B cell (primary cell): ENCODE measurements around the gene EBF3. TPM values are rescaled to one million over a fixed set of nuclear protein-coding genes. Genes with fewer than 3 reads are reported as not detected.

ENCODE experiments used
- ATAC-seq: fragments of 200-7000 bp; cut with Tn5 transposase; one replicate; pipeline ENCODE4 v1.10.0; 2021; ENCODE audit warnings: low read depth, mild to moderate bottlenecking, moderate number of reproducible peaks, moderate library complexity
- CTCF ChIA-PET: fragments of 350-600 bp; sonication (Branson Sonifier 250); formaldehyde crosslinking; loops from one replicate; lab custom pipeline; 2021; ENCODE audit warnings: antibody characterized with exemption, inconsistent platforms; lab: Charles Lee
- POLR2A ChIA-PET: fragments of 350-600 bp; sonication (Branson Sonifier 250); formaldehyde crosslinking; loops from one replicate; lab custom pipeline; 2021; ENCODE audit warnings: antibody characterized with exemption; lab: Charles Lee
- DNase-seq: peaks from one replicate; pipeline ENCODE4 v3.0.0; 2013
- H2AFZ ChIP-seq: 2 replicates; pipeline ENCODE4 v1.6.1; 2012; ENCODE audit warnings: mild to moderate bottlenecking, low read depth, low read length; ENCODE audit not compliant: insufficient read depth, poor library complexity, severe bottlenecking
- H3K27ac ChIP-seq, 2 donors: 1 replicate in 1 of 2; 2 replicates in 1 of 2; pipeline ENCODE4 v1.5.1; 2012 to 2013; ENCODE audit warnings: low read length in 2 of 2, mild to moderate bottlenecking in 2 of 2, moderate library complexity in 1 of 2
- H3K27me3 ChIP-seq, 4 experiments: fragments of 200-600 bp in 1 of 4; sonication (generic) in 1 of 4; replicated peaks in 1 of 4; 1 replicate in 2 of 4; 2 replicates in 2 of 4; pipeline versions ENCODE4 v1.6.1 to v1.7.0; 2013 to 2016; ENCODE audit warnings: low read length in 3 of 4, mild to moderate bottlenecking in 2 of 4, mixed read lengths in 1 of 4, moderate library complexity in 1 of 4; ENCODE audit not compliant: insufficient read depth in 4 of 4, control insufficient read depth in 3 of 4; ENCODE audit errors: control extremely low read depth in 1 of 4
- H3K36me3 ChIP-seq, 2 experiments: replicated peaks in 1 of 2; 1 replicate in 1 of 2; 2 replicates in 1 of 2; pipeline versions ENCODE4 v1.6.1 to v1.7.1; 2013; ENCODE audit warnings: low read length in 1 of 2; ENCODE audit not compliant: insufficient read depth in 2 of 2, control insufficient read depth in 1 of 2; ENCODE audit errors: control extremely low read depth in 1 of 2, extremely low read depth in 1 of 2
- H3K4me1 ChIP-seq, 2 donors: fragments of 200-600 bp in 1 of 2; sonication (generic) in 1 of 2; 1 replicate in 1 of 2; 2 replicates in 1 of 2; pipeline versions ENCODE4 v1.5.1 to v1.6.1; 2013 to 2017; ENCODE audit warnings: low read length in 2 of 2; ENCODE audit not compliant: control insufficient read depth in 2 of 2, insufficient read depth in 2 of 2
- H3K4me2 ChIP-seq: replicated peaks from 2 replicates; pipeline ENCODE3; 2012; ENCODE audit warnings: mild to moderate bottlenecking, low read depth, low read length; ENCODE audit not compliant: poor library complexity, severe bottlenecking
- H3K4me3 ChIP-seq, 5 experiments: fragments of 200-600 bp in 1 of 5; sonication (generic) in 1 of 5; 1 replicate in 3 of 5; 2 replicates in 2 of 5; pipeline versions ENCODE4 v1.5.1 to v1.7.0; 2011 to 2016; ENCODE audit warnings: low read length in 4 of 5, mild to moderate bottlenecking in 4 of 5, low read depth in 2 of 5, control low read depth in 1 of 5, moderate library complexity in 1 of 5; ENCODE audit not compliant: insufficient read depth in 1 of 5; ENCODE audit errors: control extremely low read depth in 1 of 5, extremely low read depth in 1 of 5
- H3K79me2 ChIP-seq: fragments of 200-600 bp; sonication (generic); one replicate; pipeline ENCODE4 v1.6.0; 2016; ENCODE audit warnings: low read length; ENCODE audit not compliant: control insufficient read depth, insufficient read depth
- H3K9ac ChIP-seq: fragments of 200-600 bp; sonication (generic); 2 replicates; pipeline ENCODE4 v1.6.1; 2017; ENCODE audit warnings: mild to moderate bottlenecking, low read length, moderate library complexity
- H3K9me3 ChIP-seq, 3 donors: one replicate each; pipeline versions ENCODE4 v1.6.1 to v1.7.1; 2013; ENCODE audit warnings: low read length in 2 of 3; ENCODE audit not compliant: control insufficient read depth in 2 of 3, insufficient read depth in 1 of 3; ENCODE audit errors: control extremely low read depth in 1 of 3
- H4K20me1 ChIP-seq: 2 replicates; pipeline ENCODE4 v1.6.0; 2012; ENCODE audit warnings: mild to moderate bottlenecking, low read length; ENCODE audit not compliant: insufficient read depth, control insufficient read depth, poor library complexity, severe bottlenecking
- H3K27ac Mint-ChIP-seq: one replicate; pipeline ENCODE4 v1.8.0; 2021; ENCODE audit warnings: mixed read lengths
- H3K27me3 Mint-ChIP-seq: one replicate; pipeline ENCODE4 v1.8.0; 2021; ENCODE audit warnings: mixed read lengths
- H3K4me1 Mint-ChIP-seq: one replicate; pipeline ENCODE4 v1.8.0; 2021; ENCODE audit warnings: mixed read lengths
- H3K4me3 Mint-ChIP-seq: one replicate; pipeline ENCODE4 v1.8.0; 2021; ENCODE audit warnings: mixed read lengths
- H3K9me3 Mint-ChIP-seq: one replicate; pipeline ENCODE4 v1.8.0; 2022; ENCODE audit warnings: mixed read lengths; ENCODE audit not compliant: insufficient read depth
- CTCF ChIP-seq: fragments of 200-600 bp; IDR thresholded peaks from one replicate; pipeline ENCODE4 v1.8.0; 2022; ENCODE audit warnings: antibody characterized with exemption, mild to moderate bottlenecking
- EZH2 ChIP-seq: IDR thresholded peaks from 2 replicates; pipeline ENCODE4 v1.6.1; 2012; ENCODE audit warnings: borderline replicate concordance, low read depth, mild to moderate bottlenecking, moderate library complexity, low read length; ENCODE audit not compliant: insufficient read depth, poor library complexity, severe bottlenecking
- WGBS: methylation state at CpG from one replicate; pipeline ENCODE4 v1.1.5; 2013; ENCODE audit warnings: missing lambda C conversion rate; ENCODE audit not compliant: insufficient coverage; 5-methylcytosine and 5-hydroxymethylcytosine counted together
- intact Hi-C: fragments of 100-400 bp; cut with micrococcal nuclease; formaldehyde crosslinking; loops from one replicate; pipeline ENCODE4 v1.10.0; 2022
- polyA plus RNA-seq: library from polyadenylated mRNA; depleted of rRNA; stranded (reverse); fragments of >200 nt; gene quantifications from 2 replicates; pipeline ENCODE4 v1.2.3, GENCODE V29; 2012
- total RNA-seq, 2 donors: library from RNA; stranded (reverse); fragments of 120-200 nt in 1 of 2; gene quantifications; 1 replicate in 1 of 2; 2 replicates in 1 of 2; pipeline versions ENCODE4 v1.2.3 to v1.2.4, GENCODE V29; 2013 to 2022

Gene EBF3
- total and polyA plus RNA-seq, 2 donors (not counting 1 experiment from before 2014, with no cell fraction given): not detected

GRCh38 chr10:129936266-129936922 is 27.7 kb downstream of the EBF3 start:
- H3K27me3 ChIP-seq: no peaks in the 10 kb centered on the region
- no peak for ATAC-seq
- peaks cover 9% of the 10 kb centered on the region for H3K27me3 Mint-ChIP-seq
- 73% methylated on average over 5 of the region's 5 CpGs for WGBS
- no peak overlapping the region for H3K4me2 ChIP-seq
- H3K79me2 ChIP-seq: no peaks in the 10 kb centered on the region
- no peak overlapping the region for H3K4me3 Mint-ChIP-seq
- no peak for DNase-seq
- H3K4me1 ChIP-seq: no peaks in the 10 kb centered on the region
- no peaks in the 10 kb centered on the region for H4K20me1 ChIP-seq
- H3K27ac ChIP-seq: no peak overlapping the region
- no peak overlapping the region for H3K4me3 ChIP-seq
- H3K9ac ChIP-seq: no peak overlapping the region
- H2AFZ ChIP-seq: no peak overlapping the region
- no peaks in the 10 kb centered on the region for H3K4me1 Mint-ChIP-seq
- TF ChIP-seq EZH2: no peak
- TF ChIP-seq CTCF: no peak
- ChIA-PET POLR2A (no interaction called here), CTCF (no interaction called here)
- intact Hi-C loops: no loop called here
- no peaks in the 10 kb centered on the region for H3K9me3 Mint-ChIP-seq
- H3K36me3 ChIP-seq: no peaks in the 10 kb centered on the region
- H3K9me3 ChIP-seq: no peaks in the 10 kb centered on the region
- H3K27ac Mint-ChIP-seq: no peak overlapping the region

- ChIA-PET CTCF (no interaction called here), POLR2A (no interaction called here)
- H3K27me3 Mint-ChIP-seq: peaks cover 9% of the 10 kb centered on the region
- DNase-seq: no peak
- WGBS: 100% methylated on average over 1 of the region's 7 CpGs
- H3K27ac Mint-ChIP-seq: no peak overlapping the region
- H3K79me2 ChIP-seq: no peaks in the 10 kb centered on the region
- no peak overlapping the region for H3K4me3 ChIP-seq
- intact Hi-C loops: no loop called here
- no peak for ATAC-seq
- no peaks in the 10 kb centered on the region for H3K27me3 ChIP-seq
- H3K9me3 Mint-ChIP-seq: no peaks in the 10 kb centered on the region
- H3K9ac ChIP-seq: no peak overlapping the region
- no peak overlapping the region for H3K27ac ChIP-seq
- H3K36me3 ChIP-seq: no peaks in the 10 kb centered on the region
- no peaks in the 10 kb centered on the region for H3K4me1 Mint-ChIP-seq
- H3K4me1 ChIP-seq: no peaks in the 10 kb centered on the region
- H4K20me1 ChIP-seq: no peaks in the 10 kb centered on the region
- H3K4me2 ChIP-seq: no peak overlapping the region
- TF ChIP-seq EZH2 (no peak), CTCF (no peak)
- no peak overlapping the region for H2AFZ ChIP-seq
- no peak overlapping the region for H3K4me3 Mint-ChIP-seq
- H3K9me3 ChIP-seq: no peaks in the 10 kb centered on the region
Observed at GRCh38 chr10:129935867-129936152, 28.3 kb downstream of the EBF3 start.
